GM23338 (cell line): ENCODE data around the gene DCBLD2.

Experiments
- EZH2phosphoT487 ChIP-seq: fragments of 200-600 bp; sonication (generic); IDR thresholded peaks from one replicate; pipeline ENCODE4 v1.8.1; 2018; ENCODE audit warnings: antibody characterized with exemption; ENCODE audit not compliant: unreplicated experiment
- JUNB ChIP-seq: IDR thresholded peaks from one replicate; pipeline ENCODE4 v1.6.1; 2016; ENCODE audit warnings: antibody characterized with exemption; ENCODE audit not compliant: unreplicated experiment
- POLR2AphosphoS5 ChIP-seq: IDR thresholded peaks from 2 replicates; pipeline ENCODE4 v1.6.1; 2016; ENCODE audit warnings: antibody characterized with exemption, low read depth
- STAT1 ChIP-seq: IDR thresholded peaks from one replicate; pipeline ENCODE4 v1.6.1; 2016; ENCODE audit warnings: antibody characterized with exemption; ENCODE audit not compliant: unreplicated experiment
- ZNF114 ChIP-seq: fragments of 250-450 bp; sonication (Bioruptor Pico); IDR thresholded peaks from 2 replicates; pipeline ENCODE4 v1.5.0; 2020; ENCODE audit warnings: mild to moderate bottlenecking, moderate library complexity
- TF ChIP-seq, protein P1 (sequence below), 2 experiments: fragments of 200-600 bp in 1 of 2; sonication (generic) in 1 of 2; conservative IDR thresholded peaks; 2 replicates each; pipeline versions ENCODE4 v1.5.1 to v1.6.1; 2016 to 2017; ENCODE audit warnings: antibody characterized with exemption in 2 of 2, low read depth in 2 of 2, mild to moderate bottlenecking in 2 of 2, moderate library complexity in 1 of 2

- TF ChIP-seq POLR2AphosphoS5 (no peak), EZH2phosphoT487 (no peak), STAT1 (no peak), JUNB (no peak), ZNF114 (no peak)
- TF ChIP-seq, protein P1, sequence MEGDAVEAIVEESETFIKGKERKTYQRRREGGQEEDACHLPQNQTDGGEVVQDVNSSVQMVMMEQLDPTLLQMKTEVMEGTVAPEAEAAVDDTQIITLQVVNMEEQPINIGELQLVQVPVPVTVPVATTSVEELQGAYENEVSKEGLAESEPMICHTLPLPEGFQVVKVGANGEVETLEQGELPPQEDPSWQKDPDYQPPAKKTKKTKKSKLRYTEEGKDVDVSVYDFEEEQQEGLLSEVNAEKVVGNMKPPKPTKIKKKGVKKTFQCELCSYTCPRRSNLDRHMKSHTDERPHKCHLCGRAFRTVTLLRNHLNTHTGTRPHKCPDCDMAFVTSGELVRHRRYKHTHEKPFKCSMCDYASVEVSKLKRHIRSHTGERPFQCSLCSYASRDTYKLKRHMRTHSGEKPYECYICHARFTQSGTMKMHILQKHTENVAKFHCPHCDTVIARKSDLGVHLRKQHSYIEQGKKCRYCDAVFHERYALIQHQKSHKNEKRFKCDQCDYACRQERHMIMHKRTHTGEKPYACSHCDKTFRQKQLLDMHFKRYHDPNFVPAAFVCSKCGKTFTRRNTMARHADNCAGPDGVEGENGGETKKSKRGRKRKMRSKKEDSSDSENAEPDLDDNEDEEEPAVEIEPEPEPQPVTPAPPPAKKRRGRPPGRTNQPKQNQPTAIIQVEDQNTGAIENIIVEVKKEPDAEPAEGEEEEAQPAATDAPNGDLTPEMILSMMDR (conservative IDR thresholded peaks at IDR 0.05; ENCODE audit: low read depth in 2 of 2): no peak
Measured at GRCh38 chr3:98945101-98945524, 43.6 kb upstream of the DCBLD2 start.
